SU-DHL-6 (cell line): ENCODE measurements around the gene DOK6.

Source experiments
- H2AFZ ChIP-seq: fragments of 200-600 bp; sonication (generic); 2 replicates; pipeline ENCODE4 v1.6.1; 2014; ENCODE audit warnings: low read depth, mild to moderate bottlenecking, moderate library complexity, mixed read lengths, antibody characterized with exemption, low read length; ENCODE audit not compliant: severe bottlenecking
- H3F3A ChIP-seq: fragments of 200-600 bp; shearing (Covaris generic); 2 replicates; pipeline ENCODE4 v1.6.0; 2016; ENCODE audit warnings: antibody characterized with exemption, mild to moderate bottlenecking; ENCODE audit not compliant: insufficient read depth
- H3K27ac ChIP-seq: fragments of 200-600 bp; sonication (generic); 2 replicates; pipeline ENCODE4 v1.5.1; 2016; ENCODE audit warnings: low read depth, mild to moderate bottlenecking, low read length, moderate library complexity, mixed read lengths
- H3K27me3 ChIP-seq: fragments of 200-600 bp; sonication (generic), shearing (Covaris generic); 2 replicates; pipeline ENCODE4 v1.6.0; 2014; ENCODE audit warnings: mild to moderate bottlenecking, low read length
- H3K36me3 ChIP-seq: fragments of 200-600 bp; sonication (generic); 2 replicates; pipeline ENCODE4 v1.6.1; 2014; ENCODE audit warnings: mild to moderate bottlenecking, low read length, mixed read lengths
- H3K4me2 ChIP-seq: fragments of 300-600, 200-600 bp; shearing (Covaris generic), sonication (generic); 2 replicates; pipeline ENCODE4 v1.6.0; 2014; ENCODE audit warnings: low read length, low read depth, mild to moderate bottlenecking; ENCODE audit not compliant: poor library complexity, severe bottlenecking
- H3K4me3 ChIP-seq: fragments of 200-600 bp; sonication (generic); 2 replicates; pipeline ENCODE4 v1.5.1; 2014; ENCODE audit warnings: antibody characterized with exemption, low read length, mild to moderate bottlenecking, mixed read lengths; ENCODE audit not compliant: insufficient read depth, poor library complexity, severe bottlenecking
- H3K79me2 ChIP-seq: fragments of 200-600 bp; sonication (generic); 2 replicates; pipeline ENCODE4 v1.6.1; 2014; ENCODE audit warnings: mild to moderate bottlenecking, low read length, moderate library complexity; ENCODE audit not compliant: insufficient read depth
- H3K9ac ChIP-seq: fragments of 200-600 bp; sonication (generic); 2 replicates; pipeline ENCODE4 v1.7.0; 2014; ENCODE audit warnings: mild to moderate bottlenecking, low read length
- H3K9me2 ChIP-seq: fragments of 200-600 bp; sonication (generic); replicated peaks from 2 replicates; pipeline ENCODE4 v1.6.1; 2014; ENCODE audit warnings: low read length; ENCODE audit not compliant: insufficient read depth
- H3K9me3 ChIP-seq: fragments of 200-600 bp; sonication (generic); 2 replicates; pipeline ENCODE4 v1.6.1; 2014; ENCODE audit warnings: low read length, mixed read lengths; ENCODE audit not compliant: insufficient read depth
- H4K20me1 ChIP-seq: fragments of 200-600 bp; sonication (generic); 2 replicates; pipeline ENCODE4 v1.6.1; 2014; ENCODE audit warnings: low read depth, mild to moderate bottlenecking, antibody characterized with exemption, low read length, moderate library complexity, mixed read lengths
- EZH2phosphoT487 ChIP-seq: fragments of 200-600 bp; sonication (generic), shearing (Covaris generic); conservative IDR thresholded peaks from 2 replicates; pipeline ENCODE4 v1.6.1; 2018; ENCODE audit warnings: mild to moderate bottlenecking, antibody characterized with exemption, low read length, moderate library complexity, mixed read lengths
- TF ChIP-seq, protein P1 (sequence below): fragments of 200-600 bp; sonication (generic); IDR thresholded peaks from one replicate; pipeline ENCODE4 v1.5.1; 2017; ENCODE audit warnings: antibody characterized with exemption, mild to moderate bottlenecking, low read length, moderate library complexity; ENCODE audit not compliant: insufficient read depth, poor library complexity, severe bottlenecking

DOK6 gene

DNA sequence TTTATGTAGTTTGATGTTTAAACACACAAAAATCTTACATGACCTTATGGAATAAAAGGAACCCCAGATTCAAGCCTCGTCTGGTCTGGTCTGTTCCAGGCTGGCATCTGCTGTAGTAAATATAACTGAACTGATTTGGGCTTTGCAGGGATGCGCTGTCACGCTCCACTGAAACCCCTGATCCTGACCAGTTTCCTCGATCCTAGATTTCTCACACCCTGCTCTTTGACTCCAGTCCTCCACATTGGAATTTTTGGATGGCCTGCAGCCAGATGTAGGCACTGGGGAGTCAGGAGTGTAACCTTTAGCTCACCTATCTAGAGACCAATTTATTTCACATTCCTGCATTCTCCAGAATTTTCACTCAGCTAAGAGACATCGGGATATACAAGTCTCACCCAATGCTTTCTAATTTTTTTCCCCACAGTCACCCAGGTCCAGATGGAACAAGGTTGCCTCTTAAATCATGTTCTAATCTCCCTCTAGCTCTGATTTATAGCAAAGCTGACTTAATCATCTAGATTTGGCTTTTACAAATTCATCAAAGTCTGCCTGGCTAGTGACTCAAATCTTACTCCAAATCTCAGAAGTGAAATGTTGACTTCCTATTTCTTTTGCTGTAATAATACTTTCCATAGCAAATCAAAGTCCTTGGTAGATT lies 327.4 kb downstream of the DOK6 start:
- H3K4me2 ChIP-seq: no peak overlapping the region
- H3K27me3 ChIP-seq: no peaks in the 10 kb centered on the region
- no peak overlapping the region for H3K9ac ChIP-seq
- H3K9me2 ChIP-seq: no peaks in the 10 kb centered on the region
- no peak overlapping the region for H2AFZ ChIP-seq
- H3K9me3 ChIP-seq: no peaks in the 10 kb centered on the region
- H3F3A ChIP-seq: no peaks in the 10 kb centered on the region
- no peak overlapping the region for H3K4me3 ChIP-seq
- no peak overlapping the region for H3K27ac ChIP-seq
- TF ChIP-seq, protein P1, sequence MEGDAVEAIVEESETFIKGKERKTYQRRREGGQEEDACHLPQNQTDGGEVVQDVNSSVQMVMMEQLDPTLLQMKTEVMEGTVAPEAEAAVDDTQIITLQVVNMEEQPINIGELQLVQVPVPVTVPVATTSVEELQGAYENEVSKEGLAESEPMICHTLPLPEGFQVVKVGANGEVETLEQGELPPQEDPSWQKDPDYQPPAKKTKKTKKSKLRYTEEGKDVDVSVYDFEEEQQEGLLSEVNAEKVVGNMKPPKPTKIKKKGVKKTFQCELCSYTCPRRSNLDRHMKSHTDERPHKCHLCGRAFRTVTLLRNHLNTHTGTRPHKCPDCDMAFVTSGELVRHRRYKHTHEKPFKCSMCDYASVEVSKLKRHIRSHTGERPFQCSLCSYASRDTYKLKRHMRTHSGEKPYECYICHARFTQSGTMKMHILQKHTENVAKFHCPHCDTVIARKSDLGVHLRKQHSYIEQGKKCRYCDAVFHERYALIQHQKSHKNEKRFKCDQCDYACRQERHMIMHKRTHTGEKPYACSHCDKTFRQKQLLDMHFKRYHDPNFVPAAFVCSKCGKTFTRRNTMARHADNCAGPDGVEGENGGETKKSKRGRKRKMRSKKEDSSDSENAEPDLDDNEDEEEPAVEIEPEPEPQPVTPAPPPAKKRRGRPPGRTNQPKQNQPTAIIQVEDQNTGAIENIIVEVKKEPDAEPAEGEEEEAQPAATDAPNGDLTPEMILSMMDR: no peak
- no peaks in the 10 kb centered on the region for H4K20me1 ChIP-seq
- no peaks in the 10 kb centered on the region for H3K36me3 ChIP-seq
- no peaks in the 10 kb centered on the region for H3K79me2 ChIP-seq

DNA sequence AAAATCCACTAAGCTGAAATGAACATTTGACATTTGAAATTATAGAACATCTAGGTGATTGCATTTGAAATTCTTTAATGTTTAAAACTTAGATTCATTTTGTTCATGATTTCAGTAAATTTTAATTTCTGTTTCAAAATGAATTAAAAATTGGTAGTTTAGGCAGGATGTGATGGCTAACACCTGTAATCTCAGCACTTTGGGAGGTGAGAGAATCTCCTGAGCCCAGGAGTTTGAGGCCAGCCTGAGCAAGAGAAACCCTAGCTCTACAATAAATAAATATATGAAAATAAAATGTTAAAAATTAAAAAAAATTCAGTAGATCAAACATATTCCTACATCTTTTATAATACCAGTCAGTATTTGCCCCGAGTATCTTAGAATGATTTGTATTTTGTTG lies 330.0 kb downstream of the DOK6 start:
- no peak overlapping the region for H2AFZ ChIP-seq
- TF ChIP-seq, protein P1: no peak
- TF ChIP-seq EZH2phosphoT487: no peak
- H3K9ac ChIP-seq: no peak overlapping the region
- H3K9me3 ChIP-seq: no peaks in the 10 kb centered on the region
- H3K4me3 ChIP-seq: no peak overlapping the region
- no peaks in the 10 kb centered on the region for H3K79me2 ChIP-seq
- no peaks in the 10 kb centered on the region for H3K36me3 ChIP-seq
- no peaks in the 10 kb centered on the region for H3F3A ChIP-seq
- no peak overlapping the region for H3K27ac ChIP-seq
- no peak overlapping the region for H3K4me2 ChIP-seq
- H3K27me3 ChIP-seq: no peaks in the 10 kb centered on the region
- no peaks in the 10 kb centered on the region for H4K20me1 ChIP-seq
- no peaks in the 10 kb centered on the region for H3K9me2 ChIP-seq

DNA sequence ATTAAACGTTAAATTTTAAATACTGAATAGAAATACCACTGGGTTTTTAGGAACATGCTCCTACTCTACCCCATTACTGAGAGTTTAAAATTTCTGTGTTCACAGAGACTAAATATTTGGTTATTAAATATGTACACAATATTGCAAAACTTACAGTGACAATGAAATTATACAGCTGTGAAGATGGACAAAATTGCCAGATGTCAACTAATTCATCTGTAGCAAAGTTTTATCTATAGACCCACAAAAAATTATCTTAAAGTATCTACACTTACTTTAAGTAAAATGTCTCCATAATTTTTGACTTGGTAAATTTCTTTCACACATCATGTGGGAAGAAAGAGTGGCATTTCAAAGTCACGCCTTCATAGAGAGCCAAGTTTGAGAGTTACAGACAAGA lies 333.8 kb downstream of the DOK6 start:
- Histone ChIP-seq H4K20me1 (no peaks in the 10 kb centered on the region), H3K9ac (no peak overlapping the region), H3K9me3 (0 out of 2 replicates have a peak, but pooled peaks cover 5% of the 10 kb centered on the region), H2AFZ (no peak overlapping the region), H3K27ac (no peak overlapping the region), H3K4me3 (no peak overlapping the region), H3K36me3 (no peaks in the 10 kb centered on the region), H3K27me3 (no peaks in the 10 kb centered on the region), H3K9me2 (no peaks in the 10 kb centered on the region), H3K4me2 (no peak overlapping the region), H3K79me2 (no peaks in the 10 kb centered on the region), H3F3A (no peaks in the 10 kb centered on the region)
- TF ChIP-seq EZH2phosphoT487: no peak
- TF ChIP-seq, protein P1: no peak
